Uterus (tissue), 4 donors: ENCODE results near the gene CTSF. TPM values are rescaled to one million over a fixed set of nuclear protein-coding genes. Genes with fewer than 3 reads are reported as not detected.
"Not testable (repeated sequence)": the region's sequence is repeated elsewhere in the genome, so short reads cannot be mapped to it uniquely, and the experiment has no call there.

ENCODE experiments used
- DNase-seq, 2 donors: peaks; one replicate each; pipeline ENCODE4 v3.0.0-alpha.2; 2019 to 2020
- H3K27ac ChIP-seq, 2 donors: fragments of 200-600 bp; sonication (generic); 1 replicate in 1 of 2; 2 replicates in 1 of 2; pipeline ENCODE4 v1.5.1; 2016 to 2018
- H3K27me3 ChIP-seq, 2 donors: fragments of 200-600 bp; sonication (generic); one replicate each; pipeline ENCODE4 v1.5.1; 2018 to 2019; ENCODE audit warnings: control low read depth in 1 of 2
- H3K36me3 ChIP-seq, 2 donors: fragments of 200-600 bp; sonication (generic); one replicate each; pipeline ENCODE4 v1.5.1; 2019; ENCODE audit warnings: control low read depth in 1 of 2
- H3K4me1 ChIP-seq, 2 donors: fragments of 200-600 bp; sonication (generic); one replicate each; pipeline ENCODE4 v1.5.1; 2018 to 2019; ENCODE audit warnings: control low read depth in 1 of 2
- H3K4me3 ChIP-seq, 2 donors: fragments of 200-600 bp; sonication (generic); 1 replicate in 1 of 2; 2 replicates in 1 of 2; pipeline ENCODE4 v1.5.1; 2018 to 2019; ENCODE audit warnings: mild to moderate bottlenecking in 1 of 2
- H3K9me3 ChIP-seq, 2 donors: fragments of 200-600 bp; sonication (generic); one replicate each; pipeline ENCODE4 v1.5.1; 2019; ENCODE audit warnings: control low read depth in 1 of 2
- CTCF ChIP-seq, 4 experiments: fragments of 200-600 bp in 2 of 4; fragments of 450-650 bp in 2 of 4; sonication (generic) in 2 of 4; IDR thresholded peaks; one replicate each; pipeline ENCODE4 v1.5.1; 2016 to 2019; ENCODE audit warnings: antibody characterized with exemption in 4 of 4, mild to moderate bottlenecking in 2 of 4, moderate library complexity in 1 of 4
- POLR2A ChIP-seq, 2 donors: fragments of 450-650 bp; IDR thresholded peaks; one replicate each; pipeline ENCODE4 v1.6.1; 2016; ENCODE audit warnings: antibody characterized with exemption in 2 of 2, mild to moderate bottlenecking in 1 of 2, moderate library complexity in 1 of 2
- intact Hi-C: fragments of 100-400 bp; cut with DNase I; formaldehyde crosslinking; loops from one replicate; pipeline ENCODE4 v1.15.1; 2023; ENCODE audit warnings: low total_unique reads
- total RNA-seq, 4 donors: library from RNA; depleted of rRNA in 3 of 4; stranded (reverse); fragments of >200 nt in 3 of 4; gene quantifications; one replicate each; pipeline versions ENCODE4 v1.1.0 to v1.2.4, GENCODE V29; 2014 to 2023
- donor health status: DM: yes; HTN: yes; CAD: no.

CTSF gene
- total RNA-seq, 4 donors from 2014 or later, result 61.2 to 89.1 (median 83.6) TPM

- Histone ChIP-seq H3K4me1 (peaks cover 0 to 6% of the 10 kb centered on the region in 2 donors), H3K27me3 (no peaks in the 10 kb centered on the region), H3K36me3 (no peaks in the 10 kb centered on the region), H3K9me3 (no peaks in the 10 kb centered on the region), H3K27ac (peak within 1 kb of the TSS; percentile 67 to 72), H3K4me3 (peak within 1 kb of the TSS; percentile 56 to 74)
- intact Hi-C loops, result no loop called here
- peak; percentile 60 to 64 for DNase-seq
- TF ChIP-seq CTCF (IDR thresholded peaks at IDR 0.05) (no peak), POLR2A (IDR thresholded peaks at IDR 0.05) (no peak)
Measured at GRCh38 chr11:66546368-66546965, 21.9 kb downstream of the CTSF start, which contains the start of gene ACTN3. ACTN3 (plus strand) TSS chr11:66546903; CDS start chr11:66546938, 35 bp downstream.

GRCh38 chr11:66545701-66546367 is 22.6 kb downstream of the CTSF start, which contains the start of gene ZDHHC24:
ZDHHC24 (minus strand) TSS chr11:66546048; CDS start chr11:66546003, 45 bp downstream.
- DNase-seq, result peak; percentile 97 to 98
- Histone ChIP-seq H3K4me1 (peaks cover 0 to 6% of the 10 kb centered on the region in 2 donors), H3K4me3 (peak within 1 kb of the TSS; percentile 56 to 74), H3K27ac (peak within 1 kb of the TSS; percentile 67 to 72), H3K9me3 (no peaks in the 10 kb centered on the region), H3K36me3 (no peaks in the 10 kb centered on the region), H3K27me3 (no peaks in the 10 kb centered on the region)
- intact Hi-C loops, result no loop called here
- TF ChIP-seq CTCF (IDR thresholded peaks at IDR 0.05) (peak in 2 of 4 experiments; percentile 12 to 15), POLR2A (IDR thresholded peaks at IDR 0.05) (peak; percentile 36 to 53)

DNA sequence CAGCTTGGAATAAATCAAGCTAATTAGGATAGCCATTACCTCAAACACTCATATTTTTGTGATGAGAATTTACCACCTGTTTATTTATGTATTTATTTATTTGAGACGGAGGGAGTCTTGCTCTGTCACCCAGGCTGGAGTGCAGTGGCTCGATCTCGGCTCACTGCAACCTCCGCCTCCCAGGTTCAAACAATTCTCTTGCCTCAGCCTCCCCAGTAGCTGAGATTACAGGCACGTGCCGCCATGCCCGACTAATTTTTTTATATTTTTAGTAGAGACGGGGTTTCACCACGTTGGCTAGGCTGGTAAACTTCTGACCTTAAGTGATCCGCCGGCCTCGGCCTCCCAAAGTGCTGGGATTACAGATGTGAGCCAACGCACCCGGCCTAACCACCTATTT is 23.5 kb downstream of the CTSF start:
- H3K9me3 ChIP-seq, H3K36me3 ChIP-seq, H3K27me3 ChIP-seq, H3K4me1 ChIP-seq, intact Hi-C loops, DNase-seq, H3K27ac ChIP-seq: not testable (repeated sequence)
- peak overlapping the region in 1 of 2 donors; percentile 56 for H3K4me3 ChIP-seq

GRCh38 chr11:66543263-66544107 is 24.9 kb downstream of the CTSF start:
- peak overlapping the region in 1 of 2 donors; percentile 37 for H3K27ac ChIP-seq
- H3K4me1 ChIP-seq, result peaks cover 0 to 6% of the 10 kb centered on the region in 2 donors
- no peak overlapping the region for H3K4me3 ChIP-seq
- no peaks in the 10 kb centered on the region for H3K9me3 ChIP-seq
- H3K27me3 ChIP-seq, result no peaks in the 10 kb centered on the region
- TF ChIP-seq POLR2A (IDR thresholded peaks at IDR 0.05), result no peak
- TF ChIP-seq CTCF (IDR thresholded peaks at IDR 0.05), result peak; percentile 34 to 63 (median 55)
- peak; percentile 48 to 61 for DNase-seq
- H3K36me3 ChIP-seq, result no peaks in the 10 kb centered on the region
- intact Hi-C loops, result no loop called here

GRCh38 chr11:66542362-66542761 is 26.0 kb downstream of the CTSF start:
- no peaks in the 10 kb centered on the region for H3K9me3 ChIP-seq
- intact Hi-C loops, result no loop called here
- DNase-seq, result no peak
- no peaks in the 10 kb centered on the region for H3K36me3 ChIP-seq
- H3K27me3 ChIP-seq, result no peaks in the 10 kb centered on the region
- H3K4me3 ChIP-seq, result no peak overlapping the region
- peak overlapping the region in 1 of 2 donors; percentile 7 for H3K27ac ChIP-seq
- TF ChIP-seq POLR2A (IDR thresholded peaks at IDR 0.05), result no peak
- TF ChIP-seq CTCF (IDR thresholded peaks at IDR 0.05), result no peak
- peaks cover 0 to 6% of the 10 kb centered on the region in 2 donors for H3K4me1 ChIP-seq
